Measurements from ENCODE around the gene WFS1. TPM values are rescaled to one million over a fixed set of nuclear protein-coding genes. Genes with fewer than 3 reads are reported as not detected.

WFS1 gene
- total and polyA plus RNA-seq, 2 of the 8 experiments (the other 6 are each of a cell fraction or from before 2014, with no cell fraction given) = 29.1 to 43.1 TPM

DNA sequence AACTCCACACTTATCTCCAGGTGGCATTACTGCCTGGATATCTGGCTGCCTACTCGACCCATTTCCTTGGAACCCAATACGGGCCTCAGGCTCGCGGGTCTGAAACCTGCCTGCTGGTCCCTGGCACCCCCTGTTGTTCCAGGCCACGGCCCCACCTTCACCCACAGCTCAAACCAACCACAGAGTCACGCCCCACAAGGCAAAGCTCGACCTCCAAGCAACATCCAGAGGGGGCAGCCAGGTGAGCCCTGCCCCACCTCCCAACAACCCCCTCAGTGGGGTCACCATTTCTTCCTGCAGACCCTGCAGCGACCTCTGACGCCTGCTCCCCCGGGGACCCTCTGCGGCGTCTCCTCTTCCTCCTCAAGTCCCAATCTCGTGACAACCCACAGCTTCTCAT is 76.2 kb downstream of the WFS1 start (continued):
- TF ChIP-seq EGR1 (IDR thresholded peaks at IDR 0.05; ENCODE audit: borderline replicate concordance, low read depth, low read length) (no peak), NRF1 (IDR thresholded peaks at IDR 0.05; ENCODE audit: low read depth, low read length) (no peak), CHD2 (IDR thresholded peaks at IDR 0.05; ENCODE audit: low read length) (no peak), SIRT6 (IDR thresholded peaks at IDR 0.05; ENCODE audit: low read length) (no peak), ZNF274 (IDR thresholded peaks at IDR 0.05; ENCODE audit: borderline replicate concordance, extremely low read depth, low read length) (no peak), MAFK (IDR thresholded peaks at IDR 0.05; ENCODE audit: low read depth, low read length) (no peak), CBX8 (IDR thresholded peaks at IDR 0.05; ENCODE audit: borderline replicate concordance, low read depth, low read length) (no peak), TBP (IDR thresholded peaks at IDR 0.05; ENCODE audit: low read depth, low read length) (no peak), YY1 (IDR thresholded peaks at IDR 0.05; ENCODE audit: low read depth, low read length) (no peak), SP1 (IDR thresholded peaks at IDR 0.05; ENCODE audit: low read depth, low read length) (no peak), GABPA (IDR thresholded peaks at IDR 0.05; ENCODE audit: borderline replicate concordance, insufficient read depth, low read length) (no peak)
